HTERT RPE-1 (cell line): ENCODE results near the gene AMER1.

Experiments used
- in situ Hi-C: fragments of 300-500 bp; cut with MboI; formaldehyde crosslinking; loops from 4 replicates; pipeline ENCODE4 v1.14.3; 2020; ENCODE audit warnings: low sequenced_read_pairs

AMER1 gene

DNA sequence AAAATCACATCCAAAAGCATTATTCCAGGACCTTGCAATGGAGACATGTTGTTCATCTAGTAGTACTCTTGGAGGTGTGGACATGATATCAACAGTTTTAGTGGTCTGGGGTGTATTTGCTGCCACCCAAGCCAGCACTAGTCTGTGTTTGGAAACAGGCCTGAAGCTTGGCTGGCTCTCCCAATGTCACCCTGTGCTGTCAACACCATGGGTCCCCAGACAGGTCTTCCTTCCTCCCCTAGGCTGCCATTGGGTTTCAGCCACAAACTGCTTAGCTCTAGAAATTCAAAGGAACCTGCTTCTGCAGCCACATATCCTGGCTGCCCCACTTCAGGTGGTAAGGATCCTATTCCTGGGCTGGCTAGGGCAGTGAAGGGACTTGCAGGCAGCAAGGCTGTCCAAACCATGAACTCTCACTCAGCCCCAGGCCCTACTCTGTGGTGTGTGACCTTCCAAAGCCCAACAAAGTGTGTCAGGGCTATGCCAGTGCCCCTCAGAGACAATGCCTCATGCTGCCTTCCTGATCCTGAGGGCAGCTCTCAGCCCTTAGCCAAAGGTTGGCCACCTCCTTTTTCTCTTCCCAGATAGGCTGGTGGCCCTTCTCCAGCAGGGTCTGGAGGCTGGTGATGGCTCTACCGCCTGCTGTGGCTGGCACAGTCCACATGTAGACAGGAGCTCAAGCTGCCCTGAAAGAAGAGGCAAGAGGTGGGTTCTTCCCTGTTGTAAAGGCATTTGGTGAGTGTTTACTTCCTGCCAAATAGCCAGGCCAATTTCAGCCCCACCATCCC, 18.3 kb downstream of the AMER1 start:
- in situ Hi-C loops: no loop called here

- in situ Hi-C loops: no loop called here
Observed at GRCh38 chrX:64184396-64184795, 21.1 kb downstream of the AMER1 start.

GRCh38 chrX:64182208-64182607, 23.3 kb downstream of the AMER1 start:
- in situ Hi-C loops: no loop called here

DNA sequence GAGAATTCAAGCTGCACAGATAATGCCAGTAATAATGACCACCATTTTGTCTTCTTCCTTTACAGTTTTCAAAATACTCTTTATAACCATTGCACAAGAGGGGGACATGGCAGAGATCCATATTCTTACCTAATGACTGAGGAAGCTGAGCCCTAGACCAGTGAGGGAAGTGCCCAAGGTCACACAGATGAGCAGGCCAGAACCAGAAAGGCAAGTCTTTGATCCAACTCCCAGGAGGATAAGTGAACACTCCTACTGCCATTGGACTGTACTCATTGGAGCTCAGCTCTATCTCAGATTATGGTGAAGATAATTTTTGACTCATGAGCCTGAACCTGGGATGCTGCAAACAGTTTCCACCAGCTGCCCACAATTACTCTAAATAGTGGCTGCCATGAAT, 28.6 kb downstream of the AMER1 start:
- in situ Hi-C loops: no loop called here

- in situ Hi-C loops: no loop called here
Observed at GRCh38 chrX:64169988-64170387, 35.5 kb downstream of the AMER1 start.

- in situ Hi-C loops: no loop called here
Observed at GRCh38 chrX:64152857-64153256, 52.7 kb downstream of the AMER1 start.

DNA sequence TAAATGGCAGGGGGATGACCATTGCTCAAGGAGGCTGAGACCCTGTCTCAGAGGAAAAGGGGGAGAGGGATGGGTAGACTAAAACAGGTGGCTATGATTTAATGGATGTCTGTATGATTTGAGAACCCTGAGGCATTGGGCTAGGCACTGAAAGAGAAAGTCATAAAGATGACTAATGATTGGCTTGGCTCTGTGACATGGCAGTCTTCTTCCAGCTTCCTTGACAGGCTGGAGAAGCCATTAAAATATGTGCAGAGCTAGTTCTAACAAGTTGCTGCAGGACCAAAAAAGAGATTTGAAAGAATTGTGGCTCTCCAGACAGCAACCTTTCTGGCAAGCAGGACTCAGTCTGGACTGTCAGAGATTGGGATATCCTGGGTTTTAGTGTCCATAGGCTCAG, 53.6 kb downstream of the AMER1 start:
- in situ Hi-C loops: no loop called here

DNA sequence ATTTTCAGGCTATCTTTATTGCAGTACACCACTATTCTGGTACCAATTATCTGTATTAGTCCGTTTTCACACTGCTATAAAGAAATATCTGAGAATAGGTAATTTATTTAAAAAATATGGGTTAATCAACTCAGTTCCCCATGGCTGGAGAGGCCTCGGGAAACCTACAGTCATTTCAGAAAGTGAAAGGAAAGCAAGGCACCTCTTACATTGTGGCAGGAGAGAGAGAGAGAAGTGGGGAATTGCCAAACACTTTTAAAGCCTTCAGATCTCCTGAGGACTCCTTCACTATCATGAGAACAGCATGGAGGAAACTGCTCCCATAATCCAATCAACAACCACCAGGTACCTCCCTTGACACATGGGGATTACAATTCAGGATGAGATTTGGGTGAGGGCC, 54.7 kb downstream of the AMER1 start:
- in situ Hi-C loops: no loop called here
